Right lobe of liver (tissue), 4 donors: ENCODE data around the gene CHRM2.

Source experiments
- POLR2A ChIP-seq: fragments of 450-650 bp; IDR thresholded peaks from one replicate; pipeline ENCODE4 v1.6.1; 2017; ENCODE audit warnings: antibody characterized with exemption, mild to moderate bottlenecking
- TF ChIP-seq, protein P1 (sequence below), 4 donors: fragments of 200-600 bp in 3 of 4; fragments of 450-650 bp in 1 of 4; IDR thresholded peaks; one replicate each; pipeline versions ENCODE4 v1.5.1 to v1.8.0; 2016 to 2022; ENCODE audit warnings: antibody characterized with exemption in 4 of 4, mild to moderate bottlenecking in 2 of 4
- donor health status: DM: no; HTN: no; CAD: no.
- donor health status: DM: no; HTN: no; CAD: no.
- donor health status: DM: no; HTN: yes; CAD: no.

DNA sequence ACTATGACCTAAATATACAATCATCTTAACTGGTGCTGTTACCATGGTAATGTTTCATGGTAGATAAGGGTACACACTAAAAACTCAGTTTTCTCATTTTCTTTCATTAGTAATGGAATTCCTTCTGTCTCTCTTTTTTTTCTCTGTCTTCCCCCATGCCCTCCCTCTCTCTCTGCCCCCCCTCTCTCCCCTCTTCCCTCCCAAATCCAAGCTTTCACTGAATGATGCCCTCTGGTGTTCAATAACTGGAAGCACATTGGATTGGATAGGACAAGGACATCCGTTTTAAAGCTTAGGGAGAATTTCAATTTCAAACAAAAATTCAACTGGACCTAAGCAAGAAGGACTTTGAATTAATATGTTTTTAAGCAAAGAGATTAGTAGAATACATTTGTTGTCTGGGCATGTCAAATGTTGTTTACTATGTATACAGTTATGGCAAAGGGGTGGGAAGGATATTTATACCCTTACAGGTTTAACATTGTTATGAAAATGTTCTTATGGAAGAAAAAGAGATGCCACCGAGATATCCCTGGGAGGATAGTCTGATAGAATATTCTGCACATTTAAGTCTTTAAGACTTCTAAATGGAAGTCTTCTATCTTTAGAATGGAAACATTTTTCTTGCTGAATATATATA is 6.1 kb downstream of the CHRM2 start:
- TF ChIP-seq, protein P1, sequence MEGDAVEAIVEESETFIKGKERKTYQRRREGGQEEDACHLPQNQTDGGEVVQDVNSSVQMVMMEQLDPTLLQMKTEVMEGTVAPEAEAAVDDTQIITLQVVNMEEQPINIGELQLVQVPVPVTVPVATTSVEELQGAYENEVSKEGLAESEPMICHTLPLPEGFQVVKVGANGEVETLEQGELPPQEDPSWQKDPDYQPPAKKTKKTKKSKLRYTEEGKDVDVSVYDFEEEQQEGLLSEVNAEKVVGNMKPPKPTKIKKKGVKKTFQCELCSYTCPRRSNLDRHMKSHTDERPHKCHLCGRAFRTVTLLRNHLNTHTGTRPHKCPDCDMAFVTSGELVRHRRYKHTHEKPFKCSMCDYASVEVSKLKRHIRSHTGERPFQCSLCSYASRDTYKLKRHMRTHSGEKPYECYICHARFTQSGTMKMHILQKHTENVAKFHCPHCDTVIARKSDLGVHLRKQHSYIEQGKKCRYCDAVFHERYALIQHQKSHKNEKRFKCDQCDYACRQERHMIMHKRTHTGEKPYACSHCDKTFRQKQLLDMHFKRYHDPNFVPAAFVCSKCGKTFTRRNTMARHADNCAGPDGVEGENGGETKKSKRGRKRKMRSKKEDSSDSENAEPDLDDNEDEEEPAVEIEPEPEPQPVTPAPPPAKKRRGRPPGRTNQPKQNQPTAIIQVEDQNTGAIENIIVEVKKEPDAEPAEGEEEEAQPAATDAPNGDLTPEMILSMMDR (IDR thresholded peaks at IDR 0.05), result peak in 3 of 4 donors; percentile 17 to 24 (median 24)
- TF ChIP-seq POLR2A, result no peak
